Measurements from ENCODE around the gene RPL22.
A peak's percentile ranks its signal among the peaks of the same experiment; 100 is the strongest.

Gene RPL22

DNA sequence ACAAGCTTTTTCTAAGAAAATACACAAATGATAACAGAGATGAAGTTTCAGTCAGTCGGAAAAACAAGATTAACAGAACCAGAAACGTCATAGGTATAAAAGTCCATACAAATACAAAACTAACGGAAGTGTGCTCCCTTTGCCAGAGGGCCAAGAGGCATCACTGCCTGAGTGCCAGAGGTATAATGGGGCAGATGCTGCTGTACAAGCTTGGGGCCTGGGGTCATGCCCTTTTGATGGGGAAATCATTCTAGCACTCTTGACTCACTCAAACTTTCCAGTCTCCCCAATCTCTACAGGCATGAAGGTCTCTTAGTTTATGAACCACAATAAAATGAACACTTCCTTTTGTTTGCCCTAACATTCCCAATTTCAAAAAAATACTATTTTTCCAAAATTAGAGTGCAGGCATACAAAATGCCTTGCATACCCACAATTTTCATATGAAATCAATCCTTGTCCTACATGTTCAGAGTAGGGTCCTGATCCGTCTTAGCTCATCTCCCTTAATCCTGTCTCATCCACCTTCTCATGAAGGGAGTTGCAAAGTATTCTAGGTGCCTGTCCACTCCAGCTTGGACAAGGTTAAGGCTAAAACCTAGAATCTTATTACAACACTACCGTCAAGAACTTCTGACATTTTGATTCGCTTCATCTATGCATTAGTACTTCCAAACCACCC lies 1.5 kb downstream of the RPL22 start:
- Histone ChIP-seq H3K4me3 (ENCODE audit: low read depth, low read length) (peak overlapping the region; percentile 97), H3K27me3 (replicated peaks) (no peaks in the 10 kb centered on the region), H3K27ac (peak overlapping the region; percentile 67), H3K36me3 (replicated peaks) (peaks cover 35% of the 10 kb centered on the region)
- TF ChIP-seq, protein P1, sequence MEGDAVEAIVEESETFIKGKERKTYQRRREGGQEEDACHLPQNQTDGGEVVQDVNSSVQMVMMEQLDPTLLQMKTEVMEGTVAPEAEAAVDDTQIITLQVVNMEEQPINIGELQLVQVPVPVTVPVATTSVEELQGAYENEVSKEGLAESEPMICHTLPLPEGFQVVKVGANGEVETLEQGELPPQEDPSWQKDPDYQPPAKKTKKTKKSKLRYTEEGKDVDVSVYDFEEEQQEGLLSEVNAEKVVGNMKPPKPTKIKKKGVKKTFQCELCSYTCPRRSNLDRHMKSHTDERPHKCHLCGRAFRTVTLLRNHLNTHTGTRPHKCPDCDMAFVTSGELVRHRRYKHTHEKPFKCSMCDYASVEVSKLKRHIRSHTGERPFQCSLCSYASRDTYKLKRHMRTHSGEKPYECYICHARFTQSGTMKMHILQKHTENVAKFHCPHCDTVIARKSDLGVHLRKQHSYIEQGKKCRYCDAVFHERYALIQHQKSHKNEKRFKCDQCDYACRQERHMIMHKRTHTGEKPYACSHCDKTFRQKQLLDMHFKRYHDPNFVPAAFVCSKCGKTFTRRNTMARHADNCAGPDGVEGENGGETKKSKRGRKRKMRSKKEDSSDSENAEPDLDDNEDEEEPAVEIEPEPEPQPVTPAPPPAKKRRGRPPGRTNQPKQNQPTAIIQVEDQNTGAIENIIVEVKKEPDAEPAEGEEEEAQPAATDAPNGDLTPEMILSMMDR (IDR thresholded peaks at IDR 0.05; ENCODE audit: low read depth, low read length, missing control alignments) = no peak
- in situ Hi-C loops (cut with HindIII; ENCODE audit: low pct_ligation_motif_present, low sequenced_read_pairs) = no loop called here
- DNase-seq = no peak

- H3K4me3 ChIP-seq (ENCODE audit: low read depth, low read length) = no peak overlapping the region
- DNase-seq = no peak
- H3K27ac ChIP-seq = no peak overlapping the region
- H3K27me3 ChIP-seq (replicated peaks) = no peaks in the 10 kb centered on the region
- TF ChIP-seq, protein P1 (IDR thresholded peaks at IDR 0.05; ENCODE audit: low read depth, low read length, missing control alignments) = no peak
- in situ Hi-C loops (cut with HindIII; ENCODE audit: low pct_ligation_motif_present, low sequenced_read_pairs) = no loop called here
- peaks cover 73% of the 10 kb centered on the region for H3K36me3 ChIP-seq (replicated peaks)
These were observed 7.4 kb downstream of the RPL22 start for GRCh38 chr1:6191968-6192367.

DNA sequence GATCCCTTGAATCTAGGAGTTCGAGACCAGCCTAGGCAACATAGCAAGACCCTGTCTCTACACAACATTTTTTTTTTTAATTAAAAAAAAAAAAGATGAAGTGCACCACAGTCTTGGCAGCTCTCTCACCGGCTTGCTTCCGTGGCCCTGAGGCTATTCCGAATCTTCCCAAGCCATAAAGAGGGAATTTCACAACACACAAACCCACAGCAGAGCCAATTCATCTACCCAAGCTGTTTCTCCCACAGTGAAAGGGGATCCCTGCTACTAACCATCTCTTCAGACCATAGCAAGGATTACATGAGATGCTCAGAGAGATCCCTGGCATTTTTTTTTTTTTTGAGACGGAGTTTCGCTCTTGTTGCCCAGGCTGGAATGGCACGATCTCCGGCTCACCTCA lies 10.9 kb downstream of the RPL22 start:
- in situ Hi-C loops (cut with HindIII; ENCODE audit: low pct_ligation_motif_present, low sequenced_read_pairs) = no loop called here
- H3K36me3 ChIP-seq (replicated peaks) = peaks cover 65% of the 10 kb centered on the region
- H3K27me3 ChIP-seq (replicated peaks) = no peaks in the 10 kb centered on the region
- TF ChIP-seq, protein P1 (IDR thresholded peaks at IDR 0.05; ENCODE audit: low read depth, low read length, missing control alignments) = no peak
- H3K27ac ChIP-seq = no peak overlapping the region
- no peak for DNase-seq
- H3K4me3 ChIP-seq (ENCODE audit: low read depth, low read length) = no peak overlapping the region

- Histone ChIP-seq H3K27ac (no peak overlapping the region), H3K36me3 (replicated peaks) (peaks cover 46% of the 10 kb centered on the region), H3K4me3 (ENCODE audit: low read depth, low read length) (no peak overlapping the region), H3K27me3 (replicated peaks) (peaks cover 4% of the 10 kb centered on the region)
- peak; percentile 39 for DNase-seq
- in situ Hi-C loops (cut with HindIII; ENCODE audit: low pct_ligation_motif_present, low sequenced_read_pairs) = no loop called here
- TF ChIP-seq, protein P1 (IDR thresholded peaks at IDR 0.05; ENCODE audit: low read depth, low read length, missing control alignments) = peak; percentile 72
These were observed 13.6 kb downstream of the RPL22 start for GRCh38 chr1:6185635-6186382.

- Histone ChIP-seq H3K4me3 (ENCODE audit: low read depth, low read length) (no peak overlapping the region), H3K27me3 (replicated peaks) (peaks cover 11% of the 10 kb centered on the region), H3K27ac (no peak overlapping the region), H3K36me3 (replicated peaks) (peaks cover 40% of the 10 kb centered on the region)
- TF ChIP-seq, protein P1 (IDR thresholded peaks at IDR 0.05; ENCODE audit: low read depth, low read length, missing control alignments) = no peak
- in situ Hi-C loops (cut with HindIII; ENCODE audit: low pct_ligation_motif_present, low sequenced_read_pairs) = no loop called here
- DNase-seq = peak; percentile 31
These were observed 14.2 kb downstream of the RPL22 start for GRCh38 chr1:6185151-6185550.

Measured in brain microvascular endothelial cell (primary cell).